Activated CD8-positive, alpha-beta T cell treated with anti-CD3 and anti-CD28 coated beads for 36 hours (primary cell): ENCODE measurements around the gene RBP2. TPM values are rescaled to one million over a fixed set of nuclear protein-coding genes. Genes with fewer than 3 reads are reported as not detected.

Source experiments
- ATAC-seq: fragments of 200-7000 bp; cut with Tn5 transposase; one replicate; pipeline ENCODE4 v1.10.0; 2021; ENCODE audit warnings: mild to moderate bottlenecking, moderate library complexity
- CTCF ChIA-PET: fragments of 350-600 bp; sonication (Branson Sonifier 250); formaldehyde crosslinking; loops from one replicate; lab custom pipeline; 2021; ENCODE audit warnings: antibody characterized with exemption; lab: Charles Lee
- POLR2A ChIA-PET: fragments of 350-600 bp; sonication (Branson Sonifier 250); formaldehyde crosslinking; loops from one replicate; lab custom pipeline; 2021; ENCODE audit warnings: antibody characterized with exemption; lab: Charles Lee
- DNase-seq: peaks from one replicate; pipeline ENCODE4 v3.0.0-alpha.2; 2020
- H3K27ac Mint-ChIP-seq: one replicate; pipeline ENCODE4 v1.8.0; 2021; ENCODE audit warnings: mild to moderate bottlenecking, mixed read lengths
- H3K27me3 Mint-ChIP-seq: one replicate; pipeline ENCODE4 v1.8.0; 2021; ENCODE audit warnings: mixed read lengths
- H3K36me3 Mint-ChIP-seq: one replicate; pipeline ENCODE4 v1.8.0; 2021; ENCODE audit warnings: low read depth, mixed read lengths
- H3K4me1 Mint-ChIP-seq: one replicate; pipeline ENCODE4 v1.8.0; 2021; ENCODE audit warnings: low read depth, mixed read lengths
- H3K4me3 Mint-ChIP-seq: one replicate; pipeline ENCODE4 v1.8.0; 2021; ENCODE audit warnings: mild to moderate bottlenecking, moderate library complexity, mixed read lengths
- H3K9me3 Mint-ChIP-seq: one replicate; pipeline ENCODE4 v1.8.0; 2021; ENCODE audit warnings: mixed read lengths
- CTCF ChIP-seq: fragments of 200-600 bp; IDR thresholded peaks from one replicate; pipeline ENCODE4 v1.8.0; 2022; ENCODE audit warnings: antibody characterized with exemption, mild to moderate bottlenecking
- intact Hi-C: fragments of 100-400 bp; cut with micrococcal nuclease; formaldehyde crosslinking; loops from one replicate; pipeline ENCODE4 v1.10.0; 2022
- total RNA-seq, 2 experiments: library from RNA; stranded (reverse); gene quantifications; one replicate each; pipeline ENCODE4 v1.2.3, GENCODE V29; 2021

Gene RBP2
- total RNA-seq, 2 experiments from 2014 or later: not detected

DNA sequence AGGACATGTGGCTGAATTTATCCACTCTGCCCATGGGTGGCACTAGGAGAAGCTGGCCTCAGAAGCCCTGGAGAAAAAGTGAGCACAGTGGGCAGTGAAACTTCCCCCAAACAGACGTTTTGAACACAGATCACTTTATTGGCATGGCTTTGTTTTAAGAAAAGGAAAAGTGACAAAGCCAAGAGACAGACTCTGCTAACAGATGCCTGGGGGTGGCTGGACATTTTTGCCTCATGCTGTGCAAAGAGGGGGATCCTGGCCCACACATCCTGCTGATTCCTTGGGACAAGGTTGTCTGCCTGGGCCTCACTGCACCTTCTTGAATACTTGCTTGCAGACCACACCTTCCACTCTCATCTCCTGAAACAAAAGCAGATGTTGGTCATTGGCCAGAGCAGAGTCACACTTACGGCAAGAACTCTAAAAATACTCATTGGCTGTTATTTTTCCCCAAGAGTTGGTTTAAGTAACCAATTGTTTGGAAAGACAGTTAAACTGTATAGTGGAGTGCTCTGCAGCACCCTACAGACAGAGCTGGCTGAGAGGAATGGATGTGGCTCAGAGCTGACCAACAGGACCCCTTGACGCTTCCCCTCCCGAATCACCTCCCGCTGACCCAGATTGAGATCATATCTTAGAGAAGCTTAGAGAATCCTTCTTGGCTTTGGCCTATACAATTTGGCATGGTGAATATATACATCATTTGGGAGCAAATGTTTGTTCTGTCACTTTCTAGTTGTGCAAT is 41.2 kb upstream of the RBP2 start:
- no peak for ATAC-seq
- DNase-seq: no peak
- Mint-ChIP-seq H3K27ac (no peak overlapping the region), H3K36me3 (no peaks in the 10 kb centered on the region), H3K4me1 (no peaks in the 10 kb centered on the region), H3K27me3 (no peaks in the 10 kb centered on the region), H3K4me3 (no peak overlapping the region), H3K9me3 (no peaks in the 10 kb centered on the region)
- TF ChIP-seq CTCF: no peak
- CTCF ChIA-PET: no interaction called here
- intact Hi-C loops: no loop called here
- POLR2A ChIA-PET: no interaction called here

DNA sequence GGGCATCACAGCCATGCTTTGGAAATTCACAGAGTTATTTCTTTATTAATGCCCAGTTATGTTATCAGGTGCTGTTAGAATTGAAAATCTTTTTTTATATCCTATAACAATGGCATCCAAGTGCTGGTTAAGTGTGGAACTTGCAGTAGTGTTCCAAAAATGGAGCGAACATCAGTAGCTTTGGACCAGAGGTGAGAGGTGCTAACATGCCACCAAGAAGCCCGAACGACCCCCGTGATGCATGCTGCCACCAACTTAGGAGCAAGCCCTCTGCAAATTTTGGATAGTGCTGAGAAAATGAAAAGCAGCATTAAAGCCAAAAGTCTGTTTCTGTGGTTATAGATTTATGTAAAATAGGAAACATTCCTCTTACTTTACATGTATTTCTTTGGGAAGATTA is 38.4 kb upstream of the RBP2 start:
- Mint-ChIP-seq H3K4me1 (no peaks in the 10 kb centered on the region), H3K9me3 (no peaks in the 10 kb centered on the region), H3K27ac (no peak overlapping the region), H3K4me3 (no peak overlapping the region), H3K36me3 (no peaks in the 10 kb centered on the region), H3K27me3 (no peaks in the 10 kb centered on the region)
- TF ChIP-seq CTCF: no peak
- CTCF ChIA-PET: interaction anchor here (1.1 kb wide), 1 partner anchor 87 kb away, joined by 3 read pairs; no protein-coding TSS in a partner anchor
- ATAC-seq: no peak
- DNase-seq: no peak
- intact Hi-C loops: no loop called here
- POLR2A ChIA-PET: no interaction called here

GRCh38 chr3:139509631-139510030 is 33.3 kb upstream of the RBP2 start:
- intact Hi-C loops: no loop called here
- Mint-ChIP-seq H3K4me1 (no peaks in the 10 kb centered on the region), H3K36me3 (no peaks in the 10 kb centered on the region), H3K27ac (no peak overlapping the region), H3K9me3 (no peaks in the 10 kb centered on the region), H3K27me3 (no peaks in the 10 kb centered on the region), H3K4me3 (no peak overlapping the region)
- no peak for DNase-seq
- POLR2A ChIA-PET: no interaction called here
- ATAC-seq: no peak
- CTCF ChIA-PET: no interaction called here
- no peak for TF ChIP-seq CTCF

GRCh38 chr3:139506766-139507165 is 30.4 kb upstream of the RBP2 start:
- Mint-ChIP-seq H3K36me3 (no peaks in the 10 kb centered on the region), H3K4me1 (no peaks in the 10 kb centered on the region), H3K27ac (no peak overlapping the region), H3K27me3 (peaks cover 2% of the 10 kb centered on the region), H3K9me3 (no peaks in the 10 kb centered on the region), H3K4me3 (no peak overlapping the region)
- CTCF ChIA-PET: no interaction called here
- POLR2A ChIA-PET: no interaction called here
- intact Hi-C loops: no loop called here
- no peak for TF ChIP-seq CTCF
- DNase-seq (no peak), ATAC-seq (no peak)

DNA sequence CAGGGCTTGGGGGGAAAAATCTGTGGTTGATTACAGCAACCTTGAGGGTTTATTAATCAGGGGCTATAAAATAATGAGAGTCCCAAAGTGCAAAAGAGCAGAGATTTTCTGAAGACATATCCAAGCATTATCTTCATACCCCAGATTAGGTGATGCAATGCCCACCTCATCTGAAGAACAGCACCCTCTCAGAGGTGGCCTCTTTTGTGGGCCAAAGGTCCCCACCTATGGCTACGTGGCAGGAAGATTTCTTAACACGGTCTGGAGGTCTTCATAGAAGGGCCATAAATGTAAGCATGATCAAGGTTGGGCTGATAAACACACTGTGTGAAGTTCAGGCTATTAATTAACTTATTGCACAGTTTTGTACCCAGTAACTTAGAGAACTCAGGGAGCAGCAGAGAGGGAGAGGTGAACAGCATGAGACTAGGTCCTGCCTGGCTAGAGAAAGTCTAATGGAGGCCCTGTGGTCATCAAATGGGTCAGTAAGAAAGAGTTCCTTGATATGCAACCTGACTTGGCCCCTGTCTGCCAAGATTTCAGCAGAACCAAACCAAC is 29.6 kb upstream of the RBP2 start:
- CTCF ChIA-PET: no interaction called here
- no peak for TF ChIP-seq CTCF
- Mint-ChIP-seq H3K27ac (no peak overlapping the region), H3K9me3 (no peaks in the 10 kb centered on the region), H3K4me3 (no peak overlapping the region), H3K27me3 (peaks cover 2% of the 10 kb centered on the region), H3K36me3 (no peaks in the 10 kb centered on the region), H3K4me1 (no peaks in the 10 kb centered on the region)
- no peak for DNase-seq
- ATAC-seq: no peak
- POLR2A ChIA-PET: no interaction called here
- intact Hi-C loops: no loop called here
